ENCODE data around the gene EGFL7.

Gene EGFL7

GRCh38 chr9:136662326-136662655, 425 bp upstream of the EGFL7 start:
- Histone ChIP-seq H3K36me3 (ENCODE audit: control insufficient read depth, insufficient read depth, low read length) (no peaks in the 10 kb centered on the region), H3K27me3 (replicated peaks; ENCODE audit: control insufficient read depth, insufficient read depth, low read length, poor library complexity, severe bottlenecking) (peaks cover 56% of the 10 kb centered on the region), H3K9me3 (ENCODE audit: control insufficient read depth, low read length) (no peaks in the 10 kb centered on the region), H3K4me3 (ENCODE audit: insufficient read depth, low read depth, low read length, poor library complexity, severe bottlenecking) (no peak overlapping the region), H3K4me1 (ENCODE audit: control insufficient read depth, insufficient read depth, low read length, poor library complexity, severe bottlenecking) (peaks cover 23% of the 10 kb centered on the region), H3K27ac (ENCODE audit: insufficient read depth, low read length, poor library complexity, severe bottlenecking) (no peak overlapping the region)
- no peak for DNase-seq

- no peak for DNase-seq
- Histone ChIP-seq H3K4me1 (ENCODE audit: control insufficient read depth, insufficient read depth, low read length, poor library complexity, severe bottlenecking) (peaks cover 13% of the 10 kb centered on the region), H3K4me3 (ENCODE audit: insufficient read depth, low read depth, low read length, poor library complexity, severe bottlenecking) (no peak overlapping the region), H3K27me3 (replicated peaks; ENCODE audit: control insufficient read depth, insufficient read depth, low read length, poor library complexity, severe bottlenecking) (peaks cover 37% of the 10 kb centered on the region), H3K27ac (ENCODE audit: insufficient read depth, low read length, poor library complexity, severe bottlenecking) (no peak overlapping the region), H3K9me3 (ENCODE audit: control insufficient read depth, low read length) (no peaks in the 10 kb centered on the region), H3K36me3 (ENCODE audit: control insufficient read depth, insufficient read depth, low read length) (no peaks in the 10 kb centered on the region)
These were observed 1.5 kb downstream of the EGFL7 start for GRCh38 chr9:136664000-136664915.

GRCh38 chr9:136665111-136665703, 2.5 kb downstream of the EGFL7 start:
- DNase-seq, result no peak
- Histone ChIP-seq H3K9me3 (ENCODE audit: control insufficient read depth, low read length) (no peaks in the 10 kb centered on the region), H3K36me3 (ENCODE audit: control insufficient read depth, insufficient read depth, low read length) (no peaks in the 10 kb centered on the region), H3K27ac (ENCODE audit: insufficient read depth, low read length, poor library complexity, severe bottlenecking) (no peak overlapping the region), H3K4me3 (ENCODE audit: insufficient read depth, low read depth, low read length, poor library complexity, severe bottlenecking) (no peak overlapping the region), H3K4me1 (ENCODE audit: control insufficient read depth, insufficient read depth, low read length, poor library complexity, severe bottlenecking) (peaks cover 9% of the 10 kb centered on the region), H3K27me3 (replicated peaks; ENCODE audit: control insufficient read depth, insufficient read depth, low read length, poor library complexity, severe bottlenecking) (peaks cover 31% of the 10 kb centered on the region)

DNA sequence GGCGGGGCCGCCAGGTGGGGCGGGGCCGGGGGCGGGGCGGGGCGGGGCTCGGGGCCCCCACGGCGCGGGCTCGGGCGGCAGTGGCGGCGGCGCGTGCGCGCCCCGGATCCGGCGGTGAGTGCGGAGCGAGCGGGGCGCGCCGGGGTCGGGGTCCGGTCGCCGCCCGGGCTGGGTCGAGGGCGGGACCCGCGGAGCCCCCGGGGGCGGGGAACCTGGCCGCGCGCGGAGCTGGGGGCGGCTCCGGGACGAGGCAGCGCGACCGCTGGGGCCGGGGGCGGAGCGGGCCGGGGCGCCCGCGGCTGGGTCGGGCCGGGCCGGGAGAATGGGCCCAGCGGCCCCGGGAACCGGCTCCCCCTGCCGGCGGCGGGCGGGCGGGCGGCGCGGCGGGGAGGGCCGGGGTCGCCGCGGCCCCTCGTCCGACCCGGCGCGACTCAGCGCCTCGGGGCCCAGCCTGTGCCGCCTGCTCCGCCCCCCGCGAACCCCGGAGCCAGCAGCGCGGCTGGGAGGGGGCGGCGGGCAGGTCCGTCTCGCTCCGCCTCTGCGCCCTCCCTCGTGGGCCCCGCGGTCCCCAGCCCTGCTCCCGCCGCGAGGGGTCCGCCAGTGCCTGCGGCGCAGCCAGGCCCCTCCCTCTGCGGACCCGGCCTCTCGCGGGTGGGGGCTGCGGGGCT, 3.1 kb downstream of the EGFL7 start:
- Histone ChIP-seq H3K27ac (ENCODE audit: insufficient read depth, low read length, poor library complexity, severe bottlenecking) (no peak overlapping the region), H3K36me3 (ENCODE audit: control insufficient read depth, insufficient read depth, low read length) (no peaks in the 10 kb centered on the region), H3K9me3 (ENCODE audit: control insufficient read depth, low read length) (no peaks in the 10 kb centered on the region), H3K4me1 (ENCODE audit: control insufficient read depth, insufficient read depth, low read length, poor library complexity, severe bottlenecking) (peaks cover 9% of the 10 kb centered on the region), H3K4me3 (ENCODE audit: insufficient read depth, low read depth, low read length, poor library complexity, severe bottlenecking) (no peak overlapping the region), H3K27me3 (replicated peaks; ENCODE audit: control insufficient read depth, insufficient read depth, low read length, poor library complexity, severe bottlenecking) (peaks cover 27% of the 10 kb centered on the region)
- DNase-seq, result no peak

- no peak for DNase-seq
- Histone ChIP-seq H3K4me1 (ENCODE audit: control insufficient read depth, insufficient read depth, low read length, poor library complexity, severe bottlenecking) (peaks cover 9% of the 10 kb centered on the region), H3K27me3 (replicated peaks; ENCODE audit: control insufficient read depth, insufficient read depth, low read length, poor library complexity, severe bottlenecking) (peaks cover 26% of the 10 kb centered on the region), H3K4me3 (ENCODE audit: insufficient read depth, low read depth, low read length, poor library complexity, severe bottlenecking) (no peak overlapping the region), H3K27ac (ENCODE audit: insufficient read depth, low read length, poor library complexity, severe bottlenecking) (no peak overlapping the region), H3K36me3 (ENCODE audit: control insufficient read depth, insufficient read depth, low read length) (no peaks in the 10 kb centered on the region), H3K9me3 (ENCODE audit: control insufficient read depth, low read length) (no peaks in the 10 kb centered on the region)
These were observed 3.9 kb downstream of the EGFL7 start for GRCh38 chr9:136666372-136667213.

DNA sequence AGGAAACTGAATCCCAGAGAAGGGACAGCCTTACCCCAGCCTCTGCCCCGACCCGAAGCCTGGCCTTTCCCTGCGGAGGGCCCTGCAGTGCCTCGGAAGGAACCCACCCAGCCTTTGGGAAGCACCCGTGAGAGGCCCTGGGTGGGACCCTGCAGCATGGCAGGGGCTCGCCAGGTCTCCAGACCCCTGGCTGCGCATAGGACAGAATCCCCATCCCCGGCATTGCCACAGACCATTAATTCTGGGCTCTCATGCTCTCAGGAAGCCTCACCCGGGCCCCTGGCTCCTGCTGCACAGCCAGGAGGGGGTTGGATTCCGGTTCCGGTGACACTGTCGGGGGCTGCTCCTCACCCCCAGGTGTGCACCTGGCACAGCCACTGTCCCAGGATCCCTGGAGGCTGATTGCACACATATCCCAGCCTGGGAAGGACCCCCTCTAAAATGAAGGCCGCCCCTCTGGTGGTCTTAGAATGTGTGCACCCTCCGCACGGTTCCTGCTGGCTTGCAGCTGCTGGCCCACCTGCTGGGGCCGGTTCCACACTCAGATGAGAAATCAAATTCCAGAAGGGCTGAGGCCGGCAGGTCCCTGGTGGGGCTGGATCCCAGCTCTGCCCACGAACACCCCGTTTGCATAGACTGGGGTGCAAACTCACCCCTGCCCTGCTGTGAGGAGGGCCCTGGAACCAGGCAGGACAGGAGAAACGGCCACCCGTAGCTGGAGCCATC, 4.7 kb downstream of the EGFL7 start:
- Histone ChIP-seq H3K4me1 (ENCODE audit: control insufficient read depth, insufficient read depth, low read length, poor library complexity, severe bottlenecking) (peaks cover 9% of the 10 kb centered on the region), H3K4me3 (ENCODE audit: insufficient read depth, low read depth, low read length, poor library complexity, severe bottlenecking) (no peak overlapping the region), H3K27ac (ENCODE audit: insufficient read depth, low read length, poor library complexity, severe bottlenecking) (no peak overlapping the region), H3K36me3 (ENCODE audit: control insufficient read depth, insufficient read depth, low read length) (no peaks in the 10 kb centered on the region), H3K9me3 (ENCODE audit: control insufficient read depth, low read length) (no peaks in the 10 kb centered on the region), H3K27me3 (replicated peaks; ENCODE audit: control insufficient read depth, insufficient read depth, low read length, poor library complexity, severe bottlenecking) (peaks cover 26% of the 10 kb centered on the region)
- DNase-seq, result no peak

GRCh38 chr9:136667940-136668760, 5.4 kb downstream of the EGFL7 start:
- no peaks in the 10 kb centered on the region for H3K9me3 ChIP-seq (ENCODE audit: control insufficient read depth, low read length)
- H3K27me3 ChIP-seq (replicated peaks; ENCODE audit: control insufficient read depth, insufficient read depth, low read length, poor library complexity, severe bottlenecking), result peaks cover 26% of the 10 kb centered on the region
- H3K27ac ChIP-seq (ENCODE audit: insufficient read depth, low read length, poor library complexity, severe bottlenecking), result no peak overlapping the region
- no peak overlapping the region for H3K4me3 ChIP-seq (ENCODE audit: insufficient read depth, low read depth, low read length, poor library complexity, severe bottlenecking)
- no peak for DNase-seq
- no peaks in the 10 kb centered on the region for H3K36me3 ChIP-seq (ENCODE audit: control insufficient read depth, insufficient read depth, low read length)
- H3K4me1 ChIP-seq (ENCODE audit: control insufficient read depth, insufficient read depth, low read length, poor library complexity, severe bottlenecking), result peaks cover 9% of the 10 kb centered on the region

- Histone ChIP-seq H3K4me1 (ENCODE audit: control insufficient read depth, insufficient read depth, low read length, poor library complexity, severe bottlenecking) (peaks cover 9% of the 10 kb centered on the region), H3K27me3 (replicated peaks; ENCODE audit: control insufficient read depth, insufficient read depth, low read length, poor library complexity, severe bottlenecking) (peaks cover 16% of the 10 kb centered on the region), H3K36me3 (ENCODE audit: control insufficient read depth, insufficient read depth, low read length) (no peaks in the 10 kb centered on the region), H3K4me3 (ENCODE audit: insufficient read depth, low read depth, low read length, poor library complexity, severe bottlenecking) (no peak overlapping the region), H3K9me3 (ENCODE audit: control insufficient read depth, low read length) (no peaks in the 10 kb centered on the region), H3K27ac (ENCODE audit: insufficient read depth, low read length, poor library complexity, severe bottlenecking) (no peak overlapping the region)
- no peak for DNase-seq
These were observed 6.5 kb downstream of the EGFL7 start for GRCh38 chr9:136668983-136669790.

All from effector memory CD4-positive, alpha-beta T cell (primary cell).